Transverse colon (tissue), 4 donors: ENCODE data around the gene NUDT8. TPM values are rescaled to one million over a fixed set of nuclear protein-coding genes. Genes with fewer than 3 reads are reported as not detected.

Source experiments
- DNase-seq: peaks from one replicate; pipeline ENCODE4 v3.0.0-alpha.2; 2019
- H3K27ac ChIP-seq, 4 donors: fragments of 200-600 bp; sonication (generic); 2 replicates each; pipeline ENCODE4 v1.5.1; 2016 to 2018; ENCODE audit warnings: inconsistent platforms in 4 of 4
- H3K27me3 ChIP-seq: fragments of 200-600 bp; sonication (generic); 2 replicates; pipeline ENCODE4 v1.5.1; 2017; ENCODE audit warnings: inconsistent platforms
- H3K36me3 ChIP-seq, 4 donors: fragments of 200-600 bp; sonication (generic); 2 replicates each; pipeline ENCODE4 v1.5.1; 2017 to 2019; ENCODE audit warnings: inconsistent platforms in 4 of 4
- H3K4me1 ChIP-seq, 4 donors: fragments of 200-600 bp; sonication (generic); 2 replicates each; pipeline ENCODE4 v1.5.1; 2017 to 2020; ENCODE audit warnings: inconsistent platforms in 4 of 4
- H3K4me3 ChIP-seq, 4 donors: fragments of 200-600 bp; sonication (generic); 1 replicate in 1 of 4; 2 replicates in 3 of 4; pipeline versions ENCODE4 v1.5.1 to v1.6.1; 2017 to 2019; ENCODE audit warnings: inconsistent platforms in 4 of 4
- H3K9me3 ChIP-seq, 2 donors: fragments of 200-600 bp; sonication (generic); 2 replicates each; pipeline ENCODE4 v1.5.1; 2017 to 2019; ENCODE audit warnings: inconsistent platforms in 2 of 2
- CTCF ChIP-seq, 5 experiments: fragments of 200-600 bp in 3 of 5; fragments of 450-650 bp in 2 of 5; sonication (generic) in 3 of 5; IDR thresholded peaks; 1 replicate in 2 of 5; 2 replicates in 3 of 5; pipeline ENCODE4 v1.5.1; 2016 to 2017; ENCODE audit warnings: antibody characterized with exemption in 5 of 5, inconsistent platforms in 3 of 5, mild to moderate bottlenecking in 2 of 5, moderate library complexity in 1 of 5
- EP300 ChIP-seq: sonication (generic); formaldehyde crosslinking; IDR thresholded peaks from one replicate; pipeline ENCODE4 v1.6.1; 2017; ENCODE audit warnings: antibody characterized with exemption, low read depth
- POLR2A ChIP-seq: fragments of 450-650 bp; IDR thresholded peaks from one replicate; pipeline ENCODE4 v1.6.1; 2016; ENCODE audit warnings: antibody characterized with exemption, mild to moderate bottlenecking, moderate library complexity
- POLR2AphosphoS5 ChIP-seq, 3 donors: sonication (generic); formaldehyde crosslinking; IDR thresholded peaks; one replicate each; pipeline ENCODE4 v1.6.1; 2016; ENCODE audit warnings: antibody characterized with exemption in 3 of 3
- WGBS, 2 donors: methylation state at CpG; one replicate each; pipeline ENCODE4 v1.1.5; 2018; ENCODE audit warnings: low coverage in 1 of 2; 5-methylcytosine and 5-hydroxymethylcytosine counted together
- in situ Hi-C, 4 donors: fragments of 200-750 bp; cut with MboI; loops; one replicate each; pipeline versions ENCODE4 v1.15.0 to v1.15.1; 2017; ENCODE audit warnings: low sequenced_read_pairs in 3 of 4, low pct_ligation_motif_present in 1 of 4, low pct_unique_long_range_greater_than_20kb in 1 of 4
- intact Hi-C: fragments of 100-400 bp; cut with DNase I; formaldehyde crosslinking; loops from one replicate; pipeline ENCODE4 v1.15.1; 2023; ENCODE audit warnings: low total_unique reads
- total RNA-seq, 4 donors: library from RNA; depleted of rRNA; stranded (reverse); fragments of >200 nt; gene quantifications; one replicate each; pipeline ENCODE4 v1.1.0, GENCODE V29; 2016

NUDT8 gene
- total RNA-seq, 4 donors from 2014 or later = 21.3 to 68.5 (median 26.9) TPM

GRCh38 chr11:67667490-67668191, 37.9 kb upstream of the NUDT8 start:
- TF ChIP-seq CTCF (IDR thresholded peaks at IDR 0.05) (no peak), EP300 (no peak), POLR2AphosphoS5 (IDR thresholded peaks at IDR 0.05) (no peak), POLR2A (no peak)
- in situ Hi-C loops (no loop called here), intact Hi-C loops (no loop called here)
- Histone ChIP-seq H3K27me3 (no peaks in the 10 kb centered on the region), H3K4me3 (no peak overlapping the region), H3K36me3 (no peaks in the 10 kb centered on the region), H3K9me3 (no peaks in the 10 kb centered on the region), H3K27ac (no peak overlapping the region), H3K4me1 (no peaks in the 10 kb centered on the region)
- DNase-seq = no peak
- WGBS, 2 donors = 64% methylated on average over 26 of the region's 26 CpGs; no CpG with 5 or more reads in 1 of the 2 donors

DNA sequence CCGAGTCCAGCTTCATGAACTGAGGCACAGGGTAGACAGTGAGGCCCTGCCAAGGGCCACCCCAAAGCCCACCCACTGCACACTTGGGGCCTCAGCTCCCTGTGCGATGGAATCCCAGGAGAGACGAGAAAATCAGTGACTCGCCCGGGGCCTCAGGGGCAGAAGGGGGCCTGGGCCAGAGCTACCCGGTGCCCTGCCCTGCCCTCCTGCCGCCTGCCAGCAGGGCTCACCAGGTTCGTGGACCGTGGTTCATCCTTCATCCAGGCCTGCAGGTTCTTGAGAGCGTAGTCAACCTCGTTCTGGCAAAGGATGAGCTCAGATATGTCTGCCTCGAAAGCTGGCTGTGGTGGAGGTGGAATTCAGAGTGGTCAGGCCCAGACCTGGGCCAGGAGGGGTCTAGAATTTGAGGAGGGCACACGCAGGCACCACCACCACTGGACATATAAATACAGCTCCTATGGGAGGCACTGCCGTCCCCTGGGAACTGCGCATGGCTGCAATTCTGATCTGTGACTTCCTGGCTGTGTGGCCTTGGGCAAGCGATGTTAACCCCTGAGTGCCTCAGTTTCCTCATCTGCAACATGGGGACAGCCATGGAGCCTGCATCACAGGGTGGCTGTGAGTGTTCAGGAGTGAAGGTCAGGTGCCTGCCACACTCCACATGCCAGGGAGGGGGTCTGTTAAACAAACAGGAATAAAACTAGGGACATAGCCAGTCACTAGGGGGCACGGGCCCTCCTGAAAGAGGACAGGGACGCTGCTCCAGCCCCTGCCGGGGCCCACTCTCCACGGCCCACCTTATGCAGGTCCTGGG, 37.1 kb upstream of the NUDT8 start:
- Histone ChIP-seq H3K9me3 (no peaks in the 10 kb centered on the region), H3K27ac (no peak overlapping the region), H3K27me3 (no peaks in the 10 kb centered on the region), H3K4me3 (no peak overlapping the region), H3K4me1 (no peaks in the 10 kb centered on the region), H3K36me3 (no peaks in the 10 kb centered on the region)
- 64% methylated on average over 19 of the region's 20 CpGs; no CpG with 5 or more reads in 1 of the 2 donors for WGBS, 2 donors
- intact Hi-C loops (no loop called here), in situ Hi-C loops (no loop called here)
- TF ChIP-seq POLR2A (no peak), POLR2AphosphoS5 (IDR thresholded peaks at IDR 0.05) (no peak), CTCF (IDR thresholded peaks at IDR 0.05) (no peak), EP300 (no peak)
- DNase-seq = no peak

GRCh38 chr11:67666303-67666645, 36.5 kb upstream of the NUDT8 start:
- DNase-seq = no peak
- Histone ChIP-seq H3K9me3 (no peaks in the 10 kb centered on the region), H3K4me3 (no peak overlapping the region), H3K27ac (no peak overlapping the region), H3K27me3 (no peaks in the 10 kb centered on the region), H3K36me3 (no peaks in the 10 kb centered on the region), H3K4me1 (no peaks in the 10 kb centered on the region)
- intact Hi-C loops = no loop called here
- 69% methylated on average over 4 of the region's 11 CpGs; no CpG with 5 or more reads in 1 of the 2 donors for WGBS, 2 donors
- no peak for TF ChIP-seq CTCF (IDR thresholded peaks at IDR 0.05)
- TF ChIP-seq EP300 = no peak
- TF ChIP-seq POLR2A = no peak
- no peak for TF ChIP-seq POLR2AphosphoS5 (IDR thresholded peaks at IDR 0.05)
- in situ Hi-C loops = no loop called here

DNA sequence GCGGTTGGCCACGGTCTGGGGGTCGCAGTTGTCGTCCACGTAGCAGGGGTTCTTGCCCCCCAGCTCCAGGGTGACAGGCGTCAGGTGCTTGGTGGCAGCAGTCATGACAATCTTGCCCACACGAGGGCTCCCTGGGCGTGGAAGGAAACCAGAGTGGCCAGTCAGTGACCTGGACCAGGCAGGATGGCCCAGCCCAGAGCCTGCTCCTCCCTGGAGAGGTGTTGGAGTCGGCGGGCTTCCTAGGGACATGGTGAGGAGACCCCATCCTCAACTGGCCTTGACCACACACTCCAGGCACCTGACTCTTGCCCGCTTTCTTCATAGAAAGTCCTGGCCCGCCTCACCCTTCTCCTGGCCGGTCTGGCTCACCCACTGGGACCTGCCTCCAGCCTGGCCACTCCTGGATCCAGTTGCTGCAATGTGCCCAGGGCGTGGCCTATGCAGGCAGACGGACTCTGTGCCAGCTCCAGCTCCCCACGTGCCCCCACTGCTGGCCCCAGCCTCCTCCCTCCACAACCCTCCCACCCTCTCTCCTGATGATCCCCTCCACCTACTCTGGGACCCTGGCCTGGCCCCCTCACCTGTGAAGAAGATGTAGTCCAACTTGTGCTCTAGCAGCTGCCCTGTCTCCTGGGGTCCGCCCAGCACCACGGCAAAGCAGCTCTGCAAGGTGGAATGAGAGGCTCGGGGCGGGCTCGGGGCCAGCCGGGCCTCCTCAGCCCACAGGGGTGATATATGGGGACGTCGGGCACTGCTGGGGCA, 36.0 kb upstream of the NUDT8 start:
- DNase-seq = peak; percentile 59
- in situ Hi-C loops = no loop called here

More for the DNA sequence above, 36.0 kb upstream of the NUDT8 start:
- intact Hi-C loops = no loop called here
- H3K27me3 ChIP-seq = no peaks in the 10 kb centered on the region
- 67% methylated on average over 23 of the region's 24 CpGs; no CpG with 5 or more reads in 1 of the 2 donors for WGBS, 2 donors
- TF ChIP-seq CTCF (IDR thresholded peaks at IDR 0.05) = peak; percentile 10 to 69 (median 36)
- no peak for TF ChIP-seq POLR2AphosphoS5 (IDR thresholded peaks at IDR 0.05)
- H3K36me3 ChIP-seq = no peaks in the 10 kb centered on the region
- H3K9me3 ChIP-seq = no peaks in the 10 kb centered on the region
- no peak overlapping the region for H3K27ac ChIP-seq
- H3K4me3 ChIP-seq = no peak overlapping the region
- no peaks in the 10 kb centered on the region for H3K4me1 ChIP-seq
